Chondrocyte (in vitro differentiated cells): ENCODE measurements around the gene RALGPS2. TPM values are rescaled to one million over a fixed set of nuclear protein-coding genes. Genes with fewer than 3 reads are reported as not detected.

Experiments
- DNase-seq: peaks from one replicate; pipeline ENCODE4 v3.0.0; 2021; ENCODE audit warnings: mixed read lengths, low spot score
- H3K27ac Mint-ChIP-seq: one replicate; pipeline ENCODE4 v1.8.0; 2021; ENCODE audit warnings: mild to moderate bottlenecking, moderate library complexity, mixed read lengths; ENCODE audit not compliant: unreplicated experiment
- H3K27me3 Mint-ChIP-seq: 2 replicates; pipeline ENCODE4 v1.8.0; 2021; ENCODE audit warnings: low read depth, mixed read lengths
- H3K36me3 Mint-ChIP-seq: 2 replicates; pipeline ENCODE4 v1.8.0; 2021; ENCODE audit warnings: low read depth, mixed read lengths
- H3K4me1 Mint-ChIP-seq: 2 replicates; pipeline ENCODE4 v1.8.0; 2021; ENCODE audit warnings: low read depth, mild to moderate bottlenecking, mixed read lengths
- H3K4me3 Mint-ChIP-seq: one replicate; pipeline ENCODE4 v1.8.0; 2021; ENCODE audit warnings: mild to moderate bottlenecking, moderate library complexity, mixed read lengths; ENCODE audit not compliant: unreplicated experiment
- H3K9me3 Mint-ChIP-seq: 2 replicates; pipeline ENCODE4 v1.8.0; 2021; ENCODE audit warnings: low read depth, mixed read lengths
- CTCF ChIP-seq: fragments of 200-600 bp; sonication (generic); IDR thresholded peaks from 2 replicates; pipeline ENCODE4 v1.5.0; 2021; ENCODE audit warnings: antibody characterized with exemption, mild to moderate bottlenecking, moderate library complexity
- total RNA-seq: library from RNA; stranded (reverse); gene quantifications from 3 replicates; pipeline ENCODE4 v1.2.1, GENCODE V29; 2021

Gene RALGPS2
- total RNA-seq, 1 donor from 2014 or later = 10.0 TPM

- peaks cover under 1% of the 10 kb centered on the region for H3K9me3 Mint-ChIP-seq
- H3K4me3 Mint-ChIP-seq = peak overlapping the region; percentile 73
- H3K36me3 Mint-ChIP-seq = no peaks in the 10 kb centered on the region
- TF ChIP-seq CTCF = no peak
- H3K27ac Mint-ChIP-seq = peak overlapping the region; percentile 79
- H3K27me3 Mint-ChIP-seq = no peaks in the 10 kb centered on the region
- DNase-seq = no peak
- peaks cover 12% of the 10 kb centered on the region for H3K4me1 Mint-ChIP-seq
Measured at GRCh38 chr1:178726545-178726944, 1.5 kb downstream of the RALGPS2 start.

- Mint-ChIP-seq H3K36me3 (peaks cover 2% of the 10 kb centered on the region), H3K27me3 (no peaks in the 10 kb centered on the region), H3K4me3 (no peak overlapping the region), H3K9me3 (peaks cover 6% of the 10 kb centered on the region), H3K4me1 (peaks cover 12% of the 10 kb centered on the region), H3K27ac (no peak overlapping the region)
- no peak for DNase-seq
- TF ChIP-seq CTCF = no peak
Measured at GRCh38 chr1:178727014-178727895, 2.2 kb downstream of the RALGPS2 start.

GRCh38 chr1:178733972-178734371, 8.9 kb downstream of the RALGPS2 start:
- no peak overlapping the region for H3K4me3 Mint-ChIP-seq
- H3K27me3 Mint-ChIP-seq = no peaks in the 10 kb centered on the region
- peak; percentile 58 for TF ChIP-seq CTCF
- DNase-seq = no peak
- H3K27ac Mint-ChIP-seq = no peak overlapping the region
- no peaks in the 10 kb centered on the region for H3K4me1 Mint-ChIP-seq
- H3K9me3 Mint-ChIP-seq = peaks cover 10% of the 10 kb centered on the region
- peaks cover 2% of the 10 kb centered on the region for H3K36me3 Mint-ChIP-seq

GRCh38 chr1:178738780-178739179, 13.7 kb downstream of the RALGPS2 start:
- H3K36me3 Mint-ChIP-seq = peaks cover 15% of the 10 kb centered on the region
- TF ChIP-seq CTCF = no peak
- DNase-seq = no peak
- H3K9me3 Mint-ChIP-seq = peaks cover 15% of the 10 kb centered on the region
- no peak overlapping the region for H3K27ac Mint-ChIP-seq
- H3K4me1 Mint-ChIP-seq = no peaks in the 10 kb centered on the region
- H3K4me3 Mint-ChIP-seq = no peak overlapping the region
- H3K27me3 Mint-ChIP-seq = no peaks in the 10 kb centered on the region

- no peaks in the 10 kb centered on the region for H3K4me1 Mint-ChIP-seq
- DNase-seq = no peak
- H3K27ac Mint-ChIP-seq = no peak overlapping the region
- peaks cover 20% of the 10 kb centered on the region for H3K9me3 Mint-ChIP-seq
- H3K4me3 Mint-ChIP-seq = no peak overlapping the region
- TF ChIP-seq CTCF = no peak
- peaks cover 17% of the 10 kb centered on the region for H3K36me3 Mint-ChIP-seq
- no peaks in the 10 kb centered on the region for H3K27me3 Mint-ChIP-seq
Measured at GRCh38 chr1:178739285-178740045, 14.4 kb downstream of the RALGPS2 start.
